Head of caudate nucleus (tissue), 42 donors: ENCODE results near the gene CPNE4.

ENCODE experiments used
- DNase-seq, 42 donors: peaks; one replicate each; pipeline versions ENCODE4 v3.0.0 to v3.0.0-alpha.2; 2020 to 2021; ENCODE audit warnings: mixed read lengths in 7 of 42
- intact Hi-C: fragments of 100-400 bp; cut with DNase I; formaldehyde crosslinking; loops from one replicate; pipeline ENCODE4 v1.15.0; 2022

Gene CPNE4

GRCh38 chr3:131775650-131776049 lies 259.2 kb downstream of the CPNE4 start:
- intact Hi-C loops = no loop called here
- no peak for DNase-seq

DNA sequence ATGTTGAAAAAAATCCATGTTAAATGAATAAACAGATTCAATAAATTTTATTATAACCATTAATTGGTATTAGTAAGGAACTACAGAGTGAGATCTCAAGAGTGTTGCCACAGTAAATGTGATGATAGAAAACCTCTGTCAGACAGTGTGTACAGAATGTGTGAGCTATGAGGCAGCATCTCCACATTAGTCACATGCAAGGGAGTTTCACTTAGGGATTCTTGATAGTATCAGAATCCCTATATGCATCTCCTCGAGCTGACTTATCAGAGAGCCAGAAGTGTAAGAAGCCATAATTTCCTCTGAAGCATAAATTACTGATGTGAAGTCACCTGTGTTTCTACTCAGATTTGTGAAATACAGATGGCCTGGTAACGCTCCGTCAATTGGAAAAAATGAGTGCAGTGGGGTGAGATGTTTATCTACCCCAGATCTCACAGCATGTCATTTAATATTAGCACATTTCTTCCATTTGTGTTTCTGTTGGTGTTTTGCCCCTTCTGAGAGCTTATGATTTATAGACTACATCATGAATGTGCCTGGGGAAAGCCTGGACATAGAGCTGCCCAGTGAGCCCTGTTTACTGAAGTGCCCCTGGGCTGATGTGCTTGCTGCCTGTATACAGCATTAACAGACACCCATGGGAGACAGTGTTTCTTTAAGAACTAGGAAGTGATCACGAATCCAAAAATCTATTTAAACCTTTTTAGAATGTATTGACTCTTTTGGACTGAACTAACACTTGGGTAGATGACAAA lies 262.4 kb downstream of the CPNE4 start:
- DNase-seq = no peak
- intact Hi-C loops = no loop called here

GRCh38 chr3:131762981-131763564 lies 271.7 kb downstream of the CPNE4 start:
- no peak for DNase-seq
- intact Hi-C loops = no loop called here

- intact Hi-C loops = no loop called here
- DNase-seq = no peak
These were observed 278.4 kb downstream of the CPNE4 start for GRCh38 chr3:131756405-131756804.

DNA sequence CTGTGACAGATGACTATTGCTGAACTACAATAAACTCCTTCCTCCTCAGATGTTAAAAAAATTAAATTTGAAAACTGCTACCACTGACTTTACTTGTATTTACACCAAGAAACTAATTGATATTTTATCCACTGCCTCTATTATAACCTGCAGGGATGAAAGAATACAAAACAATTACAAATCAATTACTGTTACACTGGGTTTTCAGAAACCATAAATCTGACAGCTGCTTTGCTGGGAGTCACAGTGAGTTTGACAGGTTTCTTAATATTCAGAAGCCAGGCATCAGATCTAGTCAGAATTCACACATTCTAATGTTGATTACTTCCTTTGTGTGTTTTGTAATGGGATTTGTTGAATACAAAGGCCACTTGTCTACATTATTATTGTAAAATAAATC lies 279.4 kb downstream of the CPNE4 start:
- intact Hi-C loops = no loop called here
- no peak for DNase-seq

DNA sequence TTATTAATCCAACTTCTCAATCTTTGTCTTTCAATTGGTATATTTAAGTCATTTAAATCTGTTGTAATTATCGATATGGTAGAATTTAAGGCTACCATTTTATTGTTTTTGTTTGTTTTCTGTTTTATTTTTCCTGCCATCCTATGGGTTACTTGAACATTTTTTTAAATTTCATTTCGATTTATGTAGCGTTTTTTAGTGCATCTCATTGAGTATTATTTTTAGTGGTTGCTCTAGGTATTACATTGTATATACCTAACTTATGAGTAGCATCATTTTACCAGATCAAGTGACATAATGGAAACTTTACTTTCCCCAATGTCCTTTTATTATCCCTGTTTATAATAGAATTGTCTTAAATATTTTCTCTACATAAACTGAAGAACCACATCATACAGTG lies 284.6 kb downstream of the CPNE4 start:
- intact Hi-C loops = no loop called here
- no peak for DNase-seq

GRCh38 chr3:131749826-131750225 lies 285.0 kb downstream of the CPNE4 start:
- no peak for DNase-seq
- intact Hi-C loops = no loop called here

DNA sequence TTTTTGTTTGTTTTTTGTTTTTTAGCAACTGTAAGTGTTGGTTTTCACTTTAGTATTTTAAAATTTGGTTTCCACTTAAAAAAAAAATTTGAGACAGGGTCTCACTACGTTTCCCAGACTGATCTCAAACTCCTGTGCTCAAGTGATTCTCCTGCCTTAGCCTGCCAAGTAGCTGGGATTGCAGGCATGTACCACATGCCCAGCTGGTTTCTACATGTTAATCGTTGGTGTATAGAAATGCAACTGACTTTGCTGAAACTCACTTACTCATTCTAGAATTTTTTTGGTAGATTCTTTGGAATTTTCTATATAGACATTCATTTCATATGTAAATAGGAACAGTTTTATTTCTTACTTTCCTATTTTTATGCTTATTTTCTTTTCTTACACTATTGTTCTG lies 287.3 kb downstream of the CPNE4 start:
- intact Hi-C loops = no loop called here
- no peak for DNase-seq

GRCh38 chr3:131744765-131745164 lies 290.0 kb downstream of the CPNE4 start:
- no peak for DNase-seq
- intact Hi-C loops = no loop called here

DNA sequence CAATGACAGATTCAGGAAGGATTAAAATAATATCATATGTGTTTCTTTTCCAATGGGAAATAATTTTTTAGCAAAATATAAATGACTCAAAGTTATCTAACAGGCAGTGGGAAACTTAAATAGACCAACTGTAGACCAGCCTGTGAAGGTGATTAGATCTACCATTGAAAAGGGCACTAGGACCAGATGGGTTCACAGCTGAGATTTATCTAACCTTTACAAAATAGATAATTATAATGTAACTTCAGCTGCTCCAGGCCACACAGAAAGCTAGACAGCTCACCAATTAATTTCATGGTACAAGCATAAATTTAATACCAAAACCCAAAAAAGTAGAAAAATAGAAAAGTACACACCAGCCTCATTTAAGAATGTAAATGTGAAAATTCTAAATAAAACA lies 291.7 kb downstream of the CPNE4 start:
- no peak for DNase-seq
- intact Hi-C loops = no loop called here

- intact Hi-C loops = no loop called here
- no peak for DNase-seq
These were observed 295.6 kb downstream of the CPNE4 start for GRCh38 chr3:131739211-131739610.

- no peak for DNase-seq
- intact Hi-C loops = no loop called here
These were observed 296.7 kb downstream of the CPNE4 start for GRCh38 chr3:131738095-131738494.

- no peak for DNase-seq
- intact Hi-C loops = no loop called here
These were observed 299.3 kb downstream of the CPNE4 start for GRCh38 chr3:131735544-131735943.

GRCh38 chr3:131735116-131735515 lies 299.7 kb downstream of the CPNE4 start:
- no peak for DNase-seq
- intact Hi-C loops = no loop called here

DNA sequence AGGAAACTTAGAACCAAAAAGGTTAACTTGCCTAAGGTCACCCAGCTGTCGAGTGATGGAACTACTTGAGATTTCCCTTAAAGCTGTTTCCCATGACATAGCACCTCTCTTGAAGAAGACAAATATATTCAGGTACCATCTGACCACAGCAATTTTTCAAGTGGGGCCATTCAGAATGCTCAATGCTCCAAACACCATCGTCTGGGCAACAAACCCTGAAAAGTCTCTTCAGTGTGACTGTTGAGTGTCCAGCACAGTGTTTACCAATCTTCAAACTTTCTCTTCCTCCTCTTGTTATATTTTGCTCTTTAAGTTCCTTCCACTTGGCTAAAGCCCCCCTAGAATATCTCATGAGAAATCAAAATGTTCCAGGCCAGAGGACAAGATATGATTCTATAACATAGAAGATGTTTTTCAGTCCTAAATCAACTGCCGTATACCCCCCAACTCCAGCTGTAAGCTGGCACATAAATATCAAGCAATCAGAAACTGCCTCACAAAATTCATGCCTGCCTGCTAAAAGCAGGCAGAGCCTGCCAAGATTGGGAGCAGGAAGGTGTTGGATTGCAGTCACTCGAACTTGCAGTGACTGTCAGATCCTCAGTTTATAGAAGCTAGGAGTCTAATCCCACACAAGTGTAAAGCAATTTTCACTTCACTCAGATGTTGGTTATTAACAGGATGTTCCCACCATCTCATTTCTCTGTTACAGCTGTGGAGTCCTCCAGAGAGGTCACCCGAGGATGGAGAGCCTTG lies 301.6 kb downstream of the CPNE4 start:
- intact Hi-C loops = no loop called here
- peak in 13 of 42 donors; percentile 15 to 60 (median 36) for DNase-seq

DNA sequence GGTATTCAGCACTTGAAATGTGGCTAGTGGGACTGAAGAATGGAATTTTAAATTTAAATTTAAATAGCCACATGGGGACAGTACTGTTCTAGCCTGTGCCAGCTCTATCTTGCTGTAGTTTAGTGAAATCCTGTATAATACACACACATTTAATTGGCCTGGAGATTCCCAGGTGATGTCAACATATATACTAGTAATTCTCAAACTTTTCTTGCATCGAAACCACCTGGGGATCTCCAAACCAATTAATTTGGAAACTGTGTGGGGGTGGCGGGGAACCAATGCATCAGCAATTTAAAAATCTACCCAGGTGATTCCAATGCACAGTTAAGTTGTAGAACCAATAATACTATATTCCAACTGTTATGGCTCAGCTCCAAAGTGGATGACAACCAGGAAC lies 303.1 kb downstream of the CPNE4 start:
- intact Hi-C loops = no loop called here
- DNase-seq = no peak

DNA sequence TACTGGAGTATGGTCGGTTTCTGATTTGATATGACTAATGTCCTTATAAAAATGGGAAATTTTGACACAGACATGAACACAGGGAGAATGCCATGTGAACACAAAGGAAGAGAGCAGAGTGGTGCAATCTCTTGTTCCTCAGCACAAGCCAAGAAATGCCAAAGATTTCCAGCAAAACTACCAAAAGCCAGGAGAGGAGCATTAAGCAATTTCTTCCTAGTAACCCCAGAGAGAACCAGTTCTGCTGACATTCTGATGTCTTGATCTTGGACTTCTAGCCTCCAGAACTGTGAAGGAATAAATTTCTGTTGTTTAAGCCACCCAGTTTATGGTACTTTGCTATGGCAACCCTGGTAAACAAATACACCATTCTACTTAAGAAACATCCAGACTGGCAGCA lies 304.2 kb downstream of the CPNE4 start:
- intact Hi-C loops = no loop called here
- no peak for DNase-seq

GRCh38 chr3:131729643-131730017 lies 305.2 kb downstream of the CPNE4 start:
- no peak for DNase-seq
- intact Hi-C loops = no loop called here

DNA sequence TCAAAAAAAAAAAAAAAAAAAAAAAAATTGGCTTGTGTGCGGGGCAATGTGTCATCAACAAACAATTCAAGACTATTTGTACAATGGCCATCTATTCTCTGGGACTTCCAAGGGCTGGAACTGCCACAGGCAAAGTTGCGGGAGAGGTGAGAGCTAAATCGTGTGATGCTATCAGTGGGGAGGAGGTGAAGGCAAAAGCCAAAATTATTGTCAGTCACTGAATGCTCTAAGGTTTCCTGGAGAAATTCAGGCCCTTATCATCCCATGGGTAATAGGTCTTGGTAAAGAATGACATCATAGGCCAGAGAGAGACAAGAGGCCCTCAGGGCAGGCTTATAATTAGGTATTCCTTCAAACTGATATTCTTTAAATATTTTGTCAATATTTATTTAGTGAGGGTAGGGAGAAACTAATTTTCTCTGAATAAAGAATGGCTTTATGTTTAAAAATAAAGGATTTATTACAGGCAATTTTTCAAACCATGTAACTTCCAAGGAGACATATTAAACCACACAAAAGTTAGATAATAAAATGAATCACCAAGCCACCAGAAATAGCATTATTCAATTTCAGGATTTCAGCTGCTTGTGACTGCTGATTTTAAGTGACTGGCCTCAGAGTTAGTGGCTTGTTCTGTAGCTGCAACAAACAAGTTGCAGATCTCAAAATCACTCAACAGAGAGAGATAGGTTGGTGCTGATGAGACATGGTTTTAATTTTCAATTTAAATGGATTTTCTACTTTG lies 305.7 kb downstream of the CPNE4 start:
- no peak for DNase-seq
- intact Hi-C loops = no loop called here

DNA sequence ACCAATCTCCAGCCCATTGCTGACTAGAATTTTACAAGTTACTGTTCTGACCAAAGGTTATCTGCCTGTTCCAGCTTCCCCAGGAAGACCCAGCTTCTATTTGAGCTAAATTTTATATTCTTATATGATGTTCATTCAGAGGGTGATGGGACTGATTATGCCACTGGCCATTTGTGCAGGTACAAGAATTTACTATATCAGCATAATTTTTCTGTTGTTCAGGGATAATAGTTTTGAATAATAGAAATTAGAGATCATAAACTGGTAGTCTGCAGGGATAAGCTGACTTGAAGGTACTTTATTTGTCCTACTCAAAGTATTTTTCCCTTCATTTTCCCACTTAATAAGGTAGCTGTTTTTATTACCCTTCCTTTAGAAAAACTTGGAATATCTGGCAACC lies 309.4 kb downstream of the CPNE4 start:
- intact Hi-C loops = no loop called here
- DNase-seq = no peak
